ENCODE measurements around the gene CACNA1F.

GRCh38 chrX:49231333-49232000, 1.7 kb downstream of the CACNA1F start:
- no peak for TF ChIP-seq POLR2AphosphoS5 (IDR thresholded peaks at IDR 0.05; ENCODE audit: low read depth, low read length)
- no peak for TF ChIP-seq TAF1 (IDR thresholded peaks at IDR 0.05; ENCODE audit: low read depth, low read length)
- no peak for TF ChIP-seq POLR2A (IDR thresholded peaks at IDR 0.05; ENCODE audit: low read depth, low read length)
- no peak for TF ChIP-seq SPI1 (IDR thresholded peaks at IDR 0.05; ENCODE audit: low read depth, low read length)
- TF ChIP-seq PAX5 (IDR thresholded peaks at IDR 0.05; ENCODE audit: insufficient read depth, low read length, severe bottlenecking), result no peak

All from GM12891 (cell line).